HEK293 (cell line): ENCODE measurements around the gene FAM217B.

Experiments
- CTCF ChIP-seq: fragments of 450-650 bp; formaldehyde crosslinking; IDR thresholded peaks from 2 replicates; pipeline ENCODE4 v1.5.1; 2016; ENCODE audit warnings: missing biosample characterization, missing genetic modification characterization
- HIC1 ChIP-seq: fragments of 450-650 bp; formaldehyde crosslinking; IDR thresholded peaks from 2 replicates; pipeline ENCODE4 v1.5.1; 2016; ENCODE audit warnings: missing biosample characterization, missing genetic modification characterization
- ZBTB10 ChIP-seq: fragments of 450-650 bp; formaldehyde crosslinking; IDR thresholded peaks from 2 replicates; pipeline ENCODE4 v1.5.1; 2016; ENCODE audit warnings: missing biosample characterization, missing genetic modification characterization

- TF ChIP-seq ZBTB10 (tag by site-specific recombination): no peak
- TF ChIP-seq CTCF: no peak
- no peak for TF ChIP-seq HIC1 (tag by site-specific recombination)
These were observed 14.5 kb downstream of the FAM217B start for GRCh38 chr20:59954718-59955117.
